Epithelial cell of esophagus (primary cell): ENCODE measurements around the gene SLC44A4.

Source experiments
- DNase-seq: peaks from one replicate; pipeline ENCODE4 v3.0.0; 2010; ENCODE audit warnings: low read depth
- H3K4me3 ChIP-seq: 2 replicates; pipeline ENCODE4 v1.5.1; 2011; ENCODE audit warnings: mild to moderate bottlenecking, low read length, control low read depth
- CTCF ChIP-seq: IDR thresholded peaks from 2 replicates; pipeline ENCODE4 v1.5.1; 2011; ENCODE audit warnings: low read depth, mild to moderate bottlenecking, low read length, control low read depth, inconsistent platforms; ENCODE audit not compliant: insufficient read depth; ENCODE audit errors: missing control alignments

The SLC44A4 gene

GRCh38 chr6:31878726-31879125 is at the start of gene SLC44A4:
SLC44A4 (minus strand) TSS chr6:31878997; CDS start chr6:31878980, 17 bp downstream.
- no peak within 1 kb of the TSS for H3K4me3 ChIP-seq
- TF ChIP-seq CTCF, result no peak
- DNase-seq, result no peak

- no peak overlapping the region for H3K4me3 ChIP-seq
- TF ChIP-seq CTCF, result no peak
- DNase-seq, result no peak
These were observed 49.8 kb upstream of the SLC44A4 start for GRCh38 chr6:31928672-31928939.

- no peak overlapping the region for H3K4me3 ChIP-seq
- TF ChIP-seq CTCF, result no peak
- DNase-seq, result no peak
These were observed 49.3 kb upstream of the SLC44A4 start for GRCh38 chr6:31927863-31928671.

GRCh38 chr6:31927242-31927862 is 48.6 kb upstream of the SLC44A4 start, which contains the start of gene C2:
C2 (plus strand) TSS chr6:31927717; CDS start chr6:31927753, 36 bp downstream.
- no peak for DNase-seq
- H3K4me3 ChIP-seq, result no peak within 1 kb of the TSS
- TF ChIP-seq CTCF, result no peak

- no peak overlapping the region for H3K4me3 ChIP-seq
- no peak for TF ChIP-seq CTCF
- no peak for DNase-seq
These were observed 44.1 kb upstream of the SLC44A4 start for GRCh38 chr6:31922942-31923341.

- TF ChIP-seq CTCF, result no peak
- H3K4me3 ChIP-seq, result no peak overlapping the region
- peak; percentile 50 for DNase-seq
These were observed 42.0 kb upstream of the SLC44A4 start for GRCh38 chr6:31920811-31921210.
